ENCODE measurements around the gene OR52B6.
A peak's percentile ranks its signal among the peaks of the same experiment; 100 is the strongest.
"Not testable (repeated sequence)": the region's sequence is repeated elsewhere in the genome, so short reads cannot be mapped to it uniquely, and the experiment has no call there.

The OR52B6 gene

GRCh38 chr11:5580577-5580976 lies at the start of gene OR52B6:
OR52B6 (plus strand) TSS chr11:5580877; CDS start chr11:5580877, 0 bp downstream.
- DNase-seq (ENCODE audit: low read depth): no peak

- DNase-seq (ENCODE audit: low read depth): no peak
These were observed 49.4 kb upstream of the OR52B6 start for GRCh38 chr11:5531053-5531831.

- no peak for DNase-seq (ENCODE audit: low read depth)
These were observed 46.6 kb upstream of the OR52B6 start for GRCh38 chr11:5534046-5534445.

- DNase-seq (ENCODE audit: low read depth): no peak
These were observed 44.2 kb upstream of the OR52B6 start for GRCh38 chr11:5536482-5536881.

- no peak for DNase-seq (ENCODE audit: low read depth)
These were observed 39.2 kb upstream of the OR52B6 start for GRCh38 chr11:5541427-5541826.

GRCh38 chr11:5546457-5546856 lies 34.2 kb upstream of the OR52B6 start:
- peak; percentile 37 for DNase-seq (ENCODE audit: low read depth)

GRCh38 chr11:5547982-5548381 lies 32.7 kb upstream of the OR52B6 start:
- no peak for DNase-seq (ENCODE audit: low read depth)

GRCh38 chr11:5548440-5548839 lies 32.2 kb upstream of the OR52B6 start, which contains the start of gene OR52H1:
OR52H1 (minus strand) TSS chr11:5548540; CDS start chr11:5545505, 3,035 bp downstream.
- DNase-seq (ENCODE audit: low read depth): no peak

GRCh38 chr11:5550440-5551095 lies 30.1 kb upstream of the OR52B6 start:
- DNase-seq (ENCODE audit: low read depth): peak; percentile 77

- DNase-seq (ENCODE audit: low read depth): no peak
These were observed 27.3 kb upstream of the OR52B6 start for GRCh38 chr11:5553343-5553742.

- peak; percentile 3 for DNase-seq (ENCODE audit: low read depth)
These were observed 24.0 kb upstream of the OR52B6 start for GRCh38 chr11:5556596-5557188.

GRCh38 chr11:5557751-5558150 lies 22.9 kb upstream of the OR52B6 start:
- DNase-seq (ENCODE audit: low read depth): no peak

GRCh38 chr11:5564259-5565019 lies 16.2 kb upstream of the OR52B6 start:
- DNase-seq (ENCODE audit: low read depth): no peak

GRCh38 chr11:5574654-5575053 lies 6.0 kb upstream of the OR52B6 start:
- DNase-seq (ENCODE audit: low read depth): no peak

- DNase-seq (ENCODE audit: low read depth): no peak
These were observed 5.5 kb upstream of the OR52B6 start for GRCh38 chr11:5575152-5575551.

GRCh38 chr11:5577101-5577500 lies 3.6 kb upstream of the OR52B6 start:
- DNase-seq (ENCODE audit: low read depth): no peak

- DNase-seq (ENCODE audit: low read depth): no peak
These were observed 337 bp downstream of the OR52B6 start for GRCh38 chr11:5581014-5581413.

GRCh38 chr11:5584458-5584857 lies 3.8 kb downstream of the OR52B6 start:
- DNase-seq (ENCODE audit: low read depth): not testable (repeated sequence)

- not testable (repeated sequence) for DNase-seq (ENCODE audit: low read depth)
These were observed 9.2 kb downstream of the OR52B6 start for GRCh38 chr11:5589906-5590305.

- no peak for DNase-seq (ENCODE audit: low read depth)
These were observed 10.9 kb downstream of the OR52B6 start for GRCh38 chr11:5591613-5592012.

- DNase-seq (ENCODE audit: low read depth): no peak
These were observed 11.9 kb downstream of the OR52B6 start for GRCh38 chr11:5592615-5593014.

- no peak for DNase-seq (ENCODE audit: low read depth)
These were observed 12.5 kb downstream of the OR52B6 start for GRCh38 chr11:5593146-5593545.
